NCI-H1092 treated with DMSO at 0.1 percent for 48 hours (cell line): ENCODE results near the gene SEC16A.

Experiments
- DNase-seq: peaks from one replicate; lab custom pipeline; 2025; lab: John Stamatoyannopoulos, UW

SEC16A gene

GRCh38 chr9:136482793-136483588, at the start of gene SEC16A:
Gene SEC16A, minus strand, starts transcription at chr9:136483040. Its CDS starts 5,425 bp downstream, at chr9:136477615.
- DNase-seq = peak; percentile 98

DNA sequence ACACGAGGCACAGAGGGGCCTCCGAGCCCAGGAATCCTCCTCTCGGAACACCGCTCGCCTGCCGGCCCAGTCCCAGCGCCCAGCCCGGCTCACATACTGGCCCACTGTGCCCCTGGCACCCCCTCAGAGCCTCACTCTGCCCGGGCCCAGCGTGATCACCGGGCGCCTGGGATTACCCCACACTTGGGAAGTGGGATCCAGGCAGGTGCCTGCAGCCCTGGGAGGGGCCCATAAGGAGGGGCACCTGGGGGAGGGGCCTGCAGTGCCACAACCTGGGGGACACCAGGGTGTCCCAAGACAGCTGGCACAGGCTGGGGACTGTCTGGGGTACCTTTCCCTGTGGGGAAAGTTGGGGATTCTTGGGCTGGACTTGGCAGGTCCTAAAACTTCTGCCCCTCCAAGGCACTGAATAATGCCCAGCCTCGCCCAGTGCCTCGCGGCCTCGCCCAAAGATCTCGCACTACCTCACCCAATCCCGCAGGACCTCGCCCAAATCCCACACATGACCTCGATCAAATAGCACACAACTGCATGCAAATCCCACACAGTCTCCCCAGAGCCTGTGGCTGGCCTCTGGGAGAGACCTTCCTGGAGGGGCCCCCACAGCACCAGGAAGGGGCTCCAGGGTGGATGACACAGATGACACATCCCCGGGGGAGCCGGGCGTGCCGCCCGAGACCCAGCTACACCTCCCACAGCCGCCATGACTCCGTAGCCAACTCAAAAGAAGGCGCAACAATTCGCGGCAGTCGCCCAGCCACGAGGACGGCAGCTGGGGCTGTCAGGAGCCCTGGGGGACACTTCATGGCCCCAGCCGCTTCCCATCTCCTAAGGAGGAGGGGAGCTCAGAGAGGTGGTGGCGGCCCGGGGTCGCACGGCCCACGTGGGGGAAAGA, 49.3 kb upstream of the SEC16A start:
- DNase-seq = no peak

- no peak for DNase-seq
These were observed 48.5 kb upstream of the SEC16A start for GRCh38 chr9:136531186-136531903.

DNA sequence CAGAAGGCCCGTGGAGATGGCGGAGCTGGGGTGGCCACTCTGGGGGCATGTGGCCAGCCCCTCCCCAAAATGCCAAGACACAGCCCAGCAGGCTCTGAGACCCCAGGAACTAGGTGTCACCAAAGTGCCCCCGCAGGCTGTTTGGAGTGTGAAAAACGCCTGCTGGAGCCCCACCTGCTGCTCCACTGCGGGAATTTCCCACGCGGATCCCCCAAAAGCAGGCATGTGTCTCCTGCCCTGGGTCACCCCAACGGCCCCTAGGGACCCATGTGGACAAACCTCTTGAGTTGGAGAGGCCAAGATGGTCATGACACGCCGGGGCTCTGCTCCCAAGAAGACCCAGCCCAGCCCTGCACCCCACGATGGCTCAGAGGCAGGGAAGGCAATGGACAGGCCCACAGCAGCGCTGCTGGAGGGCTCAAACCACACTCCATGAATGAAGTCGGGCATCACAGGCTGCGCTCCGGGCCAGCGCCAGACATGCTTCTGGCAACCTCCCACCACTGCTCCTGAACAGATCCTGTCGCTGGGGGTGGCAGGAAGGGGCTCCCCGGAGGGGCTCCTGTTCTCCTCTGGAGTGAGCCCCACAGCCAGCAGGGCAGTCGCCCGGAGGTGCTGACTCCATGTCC, 47.7 kb upstream of the SEC16A start:
- no peak for DNase-seq

GRCh38 chr9:136529516-136530460, 46.9 kb upstream of the SEC16A start:
- DNase-seq = no peak

- DNase-seq = no peak
These were observed 46.0 kb upstream of the SEC16A start for GRCh38 chr9:136528716-136529341.

GRCh38 chr9:136527721-136528710, 45.2 kb upstream of the SEC16A start:
- peak; percentile 28 for DNase-seq

- DNase-seq = no peak
These were observed 44.3 kb upstream of the SEC16A start for GRCh38 chr9:136527131-136527530.

DNA sequence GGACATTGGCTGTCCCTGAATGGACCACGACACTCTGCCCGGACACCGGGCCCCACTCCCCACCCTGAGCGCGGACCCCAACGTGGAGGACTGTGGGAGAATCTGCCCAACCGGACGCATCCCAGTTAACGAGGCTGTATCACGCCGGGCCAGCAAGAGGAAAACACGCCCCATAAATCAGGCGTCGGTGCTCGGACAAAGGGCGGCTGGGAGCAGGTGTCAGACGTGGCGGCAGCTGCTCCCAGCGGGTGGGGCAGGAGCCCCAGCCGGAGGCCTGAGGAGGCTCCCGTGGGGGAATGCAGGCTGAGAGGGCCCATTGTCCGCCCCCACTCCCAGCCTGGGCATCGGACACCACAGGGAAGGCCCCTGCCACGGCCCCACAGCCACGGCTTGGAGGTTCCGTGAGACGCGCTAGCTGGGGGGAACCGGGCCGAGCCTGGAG, 43.8 kb upstream of the SEC16A start:
- peak; percentile 60 for DNase-seq

DNA sequence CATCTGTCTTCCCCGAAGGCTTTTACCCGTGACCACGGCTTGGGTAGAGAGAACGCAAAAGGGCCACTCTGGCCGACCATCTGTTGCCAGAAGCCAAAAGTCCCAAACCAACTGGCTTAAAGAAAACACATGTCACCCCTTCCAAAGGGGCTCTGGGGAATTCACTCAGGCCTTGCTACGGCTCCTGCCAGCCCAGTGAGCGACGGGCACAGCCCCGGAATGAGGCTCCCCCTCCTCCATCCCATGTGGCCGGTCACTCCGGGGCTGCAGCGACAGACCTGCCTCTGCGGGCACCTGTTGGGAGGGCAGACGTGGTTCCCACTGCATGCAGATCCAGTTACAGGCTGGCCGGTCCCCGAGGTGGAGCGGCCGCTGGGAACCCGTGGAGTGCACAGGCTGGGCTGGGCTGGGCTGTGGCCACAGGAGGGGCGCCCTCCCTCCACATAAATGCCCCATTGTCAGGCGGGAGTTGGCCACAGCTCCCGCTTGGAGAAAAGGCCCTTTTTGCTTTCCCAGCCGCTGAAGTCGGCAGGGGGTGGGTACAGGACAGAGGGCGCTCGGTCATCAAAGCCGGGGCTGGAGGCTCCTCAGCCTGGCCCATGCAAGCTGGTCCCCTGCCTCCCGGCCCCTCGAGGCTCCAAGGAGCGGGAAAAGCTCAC, 43.1 kb upstream of the SEC16A start:
- DNase-seq = no peak

GRCh38 chr9:136525207-136525606, 42.4 kb upstream of the SEC16A start:
- DNase-seq = no peak

GRCh38 chr9:136522314-136523237, 39.7 kb upstream of the SEC16A start:
- DNase-seq = no peak

GRCh38 chr9:136521537-136521936, 38.7 kb upstream of the SEC16A start:
- no peak for DNase-seq

- no peak for DNase-seq
These were observed 37.3 kb upstream of the SEC16A start for GRCh38 chr9:136520053-136520540.

GRCh38 chr9:136519263-136520052, 36.6 kb upstream of the SEC16A start:
- no peak for DNase-seq

GRCh38 chr9:136518623-136519022, 35.8 kb upstream of the SEC16A start:
- no peak for DNase-seq
